Adrenal gland (tissue), 5 donors: Measurements from ENCODE around the gene SDC4.
A peak's percentile ranks its signal among the peaks of the same experiment; 100 is the strongest.

Source experiments
- POLR2A ChIP-seq, 2 donors: fragments of 450-650 bp; IDR thresholded peaks; one replicate each; pipeline ENCODE4 v1.6.1; 2017; ENCODE audit warnings: antibody characterized with exemption in 2 of 2, mild to moderate bottlenecking in 2 of 2, moderate library complexity in 1 of 2
- TF ChIP-seq, protein P1 (sequence below), 6 experiments: fragments of 450-650 bp in 4 of 6; fragments of 200-600 bp in 2 of 6; sonication (generic) in 1 of 6; IDR thresholded peaks; 1 replicate in 5 of 6; 2 replicates in 1 of 6; pipeline versions ENCODE4 v1.5.1 to v1.8.0; 2016 to 2021; ENCODE audit warnings: antibody characterized with exemption in 6 of 6, mild to moderate bottlenecking in 2 of 6, moderate library complexity in 1 of 6
- donor health status: DM: no; HTN: no; CAD: no.

DNA sequence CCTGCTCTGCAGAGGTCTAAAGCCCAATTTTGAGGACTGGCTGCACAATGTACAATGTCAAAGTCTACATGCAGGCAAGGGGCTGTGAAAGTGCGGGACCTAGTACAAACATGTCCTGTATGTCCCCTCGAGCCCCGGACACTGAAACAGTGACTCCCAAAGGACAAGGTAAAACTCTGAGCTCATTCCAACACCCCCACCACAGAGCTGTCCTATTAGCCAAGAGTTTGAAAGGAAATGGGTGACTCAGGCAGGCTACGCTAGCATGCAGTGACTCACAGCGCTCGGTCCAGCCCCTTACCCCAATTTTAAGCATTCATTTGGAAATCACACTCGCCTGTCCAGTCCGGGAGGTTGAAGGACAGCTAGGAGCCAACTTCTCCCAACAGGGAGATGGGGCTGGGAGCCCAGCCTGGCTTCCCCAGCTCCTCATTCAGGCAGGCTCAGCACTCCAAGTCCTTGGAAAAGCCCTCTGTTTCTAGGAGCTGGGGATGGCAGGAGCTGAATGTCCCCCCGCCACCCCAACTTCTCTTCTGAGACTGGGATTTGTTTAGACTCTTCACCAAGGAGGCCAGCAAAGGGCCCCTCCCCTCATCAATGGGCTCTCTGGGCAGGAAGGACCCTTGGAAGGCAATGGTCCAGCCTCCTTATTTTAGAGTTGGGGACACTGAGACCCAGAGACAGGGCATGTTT is 3.9 kb downstream of the SDC4 start:
- TF ChIP-seq, protein P1, sequence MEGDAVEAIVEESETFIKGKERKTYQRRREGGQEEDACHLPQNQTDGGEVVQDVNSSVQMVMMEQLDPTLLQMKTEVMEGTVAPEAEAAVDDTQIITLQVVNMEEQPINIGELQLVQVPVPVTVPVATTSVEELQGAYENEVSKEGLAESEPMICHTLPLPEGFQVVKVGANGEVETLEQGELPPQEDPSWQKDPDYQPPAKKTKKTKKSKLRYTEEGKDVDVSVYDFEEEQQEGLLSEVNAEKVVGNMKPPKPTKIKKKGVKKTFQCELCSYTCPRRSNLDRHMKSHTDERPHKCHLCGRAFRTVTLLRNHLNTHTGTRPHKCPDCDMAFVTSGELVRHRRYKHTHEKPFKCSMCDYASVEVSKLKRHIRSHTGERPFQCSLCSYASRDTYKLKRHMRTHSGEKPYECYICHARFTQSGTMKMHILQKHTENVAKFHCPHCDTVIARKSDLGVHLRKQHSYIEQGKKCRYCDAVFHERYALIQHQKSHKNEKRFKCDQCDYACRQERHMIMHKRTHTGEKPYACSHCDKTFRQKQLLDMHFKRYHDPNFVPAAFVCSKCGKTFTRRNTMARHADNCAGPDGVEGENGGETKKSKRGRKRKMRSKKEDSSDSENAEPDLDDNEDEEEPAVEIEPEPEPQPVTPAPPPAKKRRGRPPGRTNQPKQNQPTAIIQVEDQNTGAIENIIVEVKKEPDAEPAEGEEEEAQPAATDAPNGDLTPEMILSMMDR (IDR thresholded peaks at IDR 0.05): no peak
- TF ChIP-seq POLR2A (IDR thresholded peaks at IDR 0.05): peak; percentile 66 to 96
